Skin of body (tissue), 2 donors: Measurements from ENCODE around the gene ATRNL1. TPM values are rescaled to one million over a fixed set of nuclear protein-coding genes. Genes with fewer than 3 reads are reported as not detected.
A peak's percentile ranks its signal among the peaks of the same experiment; 100 is the strongest.

Experiments used
- DNase-seq: peaks from one replicate; lab custom pipeline; 2025; lab: John Stamatoyannopoulos, UW
- total RNA-seq: library from RNA; depleted of rRNA; stranded (reverse); fragments of >200 nt; gene quantifications from one replicate; pipeline ENCODE4 v1.2.3, GENCODE V29; 2014

Gene ATRNL1
- total RNA-seq, 1 donor from 2014 or later: 24.4 TPM

GRCh38 chr10:115844591-115844990, 751.4 kb downstream of the ATRNL1 start:
- DNase-seq: peak; percentile 81

GRCh38 chr10:115845921-115846320, 752.8 kb downstream of the ATRNL1 start:
- no peak for DNase-seq

GRCh38 chr10:115846528-115846927, 753.4 kb downstream of the ATRNL1 start:
- DNase-seq: no peak

- no peak for DNase-seq
Measured at GRCh38 chr10:115849197-115849596, 756.0 kb downstream of the ATRNL1 start.

DNA sequence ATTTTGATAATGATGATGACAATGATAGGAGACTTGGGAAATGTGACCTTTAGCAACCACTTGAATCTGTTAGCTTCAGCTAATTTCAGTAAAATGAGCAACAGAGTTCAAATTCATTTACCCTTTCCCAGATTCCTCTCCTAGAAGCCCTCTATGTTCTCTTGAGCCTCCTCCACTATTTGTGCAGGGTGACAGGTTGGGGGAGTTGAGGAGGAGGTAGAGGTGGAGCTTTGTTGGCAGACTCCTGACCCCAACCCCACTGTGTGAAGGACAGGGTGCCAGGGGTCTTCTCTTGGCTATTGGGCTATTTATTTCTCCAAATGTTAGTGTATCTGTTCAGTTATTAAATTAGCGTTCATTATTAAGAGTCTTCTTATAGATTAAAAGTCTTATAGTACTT, 757.5 kb downstream of the ATRNL1 start:
- no peak for DNase-seq

- no peak for DNase-seq
Measured at GRCh38 chr10:115851695-115852094, 758.5 kb downstream of the ATRNL1 start.

DNA sequence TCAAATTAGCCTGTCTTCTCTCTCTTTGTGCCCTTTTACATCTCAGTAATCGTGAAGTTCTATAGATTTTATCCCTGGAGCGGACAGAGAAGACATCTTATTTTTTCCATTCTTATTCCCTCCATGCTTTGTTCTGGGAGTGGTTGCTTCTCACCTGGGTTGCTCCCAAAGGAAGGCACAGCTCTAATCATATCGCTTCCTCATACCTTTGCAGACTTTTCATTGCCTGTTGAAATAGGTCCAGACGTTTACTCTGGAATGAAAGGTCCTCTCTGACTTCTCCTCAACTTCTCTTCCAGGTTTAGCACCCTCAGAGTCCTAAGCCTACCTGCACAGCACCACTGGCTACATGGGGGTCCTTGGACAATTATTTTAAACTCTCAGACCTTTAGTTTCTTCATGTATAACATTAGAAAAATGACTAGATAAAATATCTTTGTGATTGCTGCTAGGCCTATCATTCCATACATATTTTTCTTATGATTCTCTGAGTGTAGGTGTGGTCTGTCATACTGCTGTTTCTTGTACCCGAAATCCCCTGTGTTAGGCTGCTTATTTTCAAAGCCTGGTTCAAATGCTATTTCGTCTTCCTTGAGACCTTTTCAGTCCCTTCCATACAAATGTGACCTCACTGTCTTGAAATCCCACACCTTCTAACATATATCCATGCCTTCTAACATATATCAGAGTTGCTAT, 761.7 kb downstream of the ATRNL1 start:
- no peak for DNase-seq

GRCh38 chr10:115856580-115856979, 763.4 kb downstream of the ATRNL1 start:
- no peak for DNase-seq

DNA sequence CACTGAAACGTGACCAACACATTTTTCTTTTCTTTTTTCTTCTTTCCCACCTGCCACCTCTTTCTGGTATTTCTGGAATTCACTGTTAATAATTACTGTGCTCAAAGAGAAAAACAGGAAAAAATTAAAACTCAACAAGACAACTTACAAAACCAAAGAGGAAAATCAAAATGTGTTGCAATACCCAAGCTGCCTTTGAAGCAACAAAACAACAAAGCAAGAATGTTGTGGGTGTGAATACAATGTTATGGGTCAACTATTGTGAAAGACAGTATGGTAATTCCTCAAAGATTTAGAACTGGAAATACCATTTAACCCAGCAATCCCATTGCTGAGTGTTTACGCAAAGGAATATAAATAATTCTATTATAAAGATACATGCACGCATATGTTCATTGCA, 764.7 kb downstream of the ATRNL1 start:
- DNase-seq: no peak

DNA sequence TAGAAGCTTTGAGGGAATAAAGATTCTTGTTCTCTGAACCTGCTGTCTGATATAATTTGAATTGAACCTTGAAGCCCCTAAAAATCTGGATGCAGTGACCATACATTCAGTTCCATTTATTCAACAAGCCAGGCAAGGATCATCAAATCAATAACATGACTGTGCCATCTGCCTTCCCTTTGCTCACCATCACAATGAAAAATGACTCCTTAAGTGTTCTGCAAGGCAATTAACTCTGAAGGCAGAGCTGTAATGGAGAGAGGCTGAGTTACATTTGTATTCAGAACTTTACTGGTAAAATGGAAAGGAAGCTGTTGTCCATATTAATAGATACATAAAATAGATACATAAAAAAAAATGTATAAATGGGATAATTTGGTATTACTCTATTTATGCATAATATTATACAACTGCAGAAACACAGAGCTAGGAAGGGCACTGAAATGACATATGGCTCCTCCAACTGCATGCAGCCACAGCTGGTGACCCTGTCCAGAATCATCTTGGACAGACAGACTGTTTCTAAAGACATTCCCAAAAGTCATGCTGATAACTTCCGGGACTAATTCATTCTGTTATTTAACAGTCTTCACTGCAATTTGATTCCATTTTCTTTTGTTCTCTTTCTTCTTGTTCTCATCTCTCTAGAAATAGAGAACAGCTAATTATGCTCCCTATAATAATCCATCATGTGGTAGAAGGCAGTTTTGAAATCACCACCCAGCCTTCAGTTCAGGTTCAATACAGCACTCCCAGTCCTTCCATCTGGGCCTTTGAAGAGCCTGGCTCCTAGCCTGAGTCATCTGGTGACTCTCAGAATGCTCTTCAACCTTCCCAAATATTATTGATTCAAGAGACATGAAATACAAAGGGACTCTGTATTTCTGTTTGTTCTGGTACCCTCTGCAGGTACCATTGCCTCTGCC, 767.3 kb downstream of the ATRNL1 start:
- no peak for DNase-seq

GRCh38 chr10:115861455-115861854, 768.3 kb downstream of the ATRNL1 start:
- no peak for DNase-seq

- DNase-seq: no peak
Measured at GRCh38 chr10:115861864-115862263, 768.7 kb downstream of the ATRNL1 start.

- no peak for DNase-seq
Measured at GRCh38 chr10:115866174-115866573, 773.0 kb downstream of the ATRNL1 start.

DNA sequence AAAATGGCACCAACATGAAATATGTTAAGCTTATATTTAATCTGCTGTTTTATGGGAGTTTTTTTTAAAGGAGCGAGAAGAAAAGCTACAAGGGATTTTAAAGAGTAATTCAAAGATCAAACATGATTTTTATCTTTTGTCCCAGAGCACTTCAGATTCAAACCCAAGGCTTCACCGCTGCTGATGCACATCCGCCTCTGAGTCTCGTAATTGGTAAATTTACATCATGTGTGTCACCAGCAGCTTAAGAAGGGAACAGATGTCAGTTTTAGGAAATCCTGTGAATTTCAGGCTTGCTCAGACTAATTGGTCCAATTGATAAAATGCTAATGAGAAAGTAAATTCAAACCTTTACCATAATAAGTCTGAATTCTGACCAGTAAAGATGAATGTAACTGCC, 773.5 kb downstream of the ATRNL1 start:
- DNase-seq: no peak

- DNase-seq: no peak
Measured at GRCh38 chr10:115867305-115867704, 774.1 kb downstream of the ATRNL1 start.

GRCh38 chr10:115871855-115872254, 778.7 kb downstream of the ATRNL1 start:
- no peak for DNase-seq

DNA sequence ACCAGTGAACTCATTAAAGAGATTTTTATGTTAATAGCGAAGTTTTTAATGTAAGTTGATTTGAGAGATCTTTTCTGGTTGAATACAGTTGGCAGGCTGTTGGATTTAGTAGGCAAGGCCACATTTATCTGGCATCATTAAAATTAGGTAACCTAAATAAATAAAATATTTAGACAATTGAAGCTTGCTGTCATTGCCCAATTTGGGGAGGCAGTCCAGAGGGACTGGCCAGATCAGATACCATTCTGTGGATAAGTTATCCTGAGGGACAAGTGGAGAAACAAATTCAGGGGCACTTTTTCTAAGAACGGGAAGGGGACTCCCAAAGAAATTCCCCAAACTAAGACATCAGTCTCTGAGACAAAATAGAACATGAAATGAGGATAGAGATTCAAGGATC, 782.0 kb downstream of the ATRNL1 start:
- DNase-seq: no peak

- no peak for DNase-seq
Measured at GRCh38 chr10:115879372-115880089, 786.4 kb downstream of the ATRNL1 start.

GRCh38 chr10:115882021-115882420, 788.9 kb downstream of the ATRNL1 start:
- DNase-seq: no peak

- no peak for DNase-seq
Measured at GRCh38 chr10:115883372-115883771, 790.2 kb downstream of the ATRNL1 start.

DNA sequence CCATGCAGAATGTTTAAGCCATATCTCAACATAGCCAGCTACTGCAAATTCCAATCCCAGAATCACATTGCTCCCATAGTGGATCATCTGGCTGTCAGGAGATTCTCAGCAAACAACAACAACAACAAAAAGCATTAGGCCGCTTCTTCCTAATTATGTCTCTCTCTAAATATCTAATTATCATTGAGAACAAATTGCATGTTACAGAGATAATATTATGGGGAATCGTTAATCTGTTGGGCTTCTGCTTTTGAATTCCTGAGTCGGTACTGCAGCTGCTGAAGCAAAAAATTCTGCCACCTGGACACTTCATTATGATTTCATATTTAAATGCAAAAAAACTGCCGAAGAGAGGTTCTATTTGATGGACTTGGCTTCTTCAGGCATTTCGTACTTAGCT, 791.2 kb downstream of the ATRNL1 start:
- DNase-seq: no peak

- no peak for DNase-seq
Measured at GRCh38 chr10:115895166-115895565, 802.0 kb downstream of the ATRNL1 start.
